ENCODE results near the gene ALG14.
"Not testable (repeated sequence)": the region's sequence is repeated elsewhere in the genome, so short reads cannot be mapped to it uniquely, and the experiment has no call there.

The ALG14 gene

DNA sequence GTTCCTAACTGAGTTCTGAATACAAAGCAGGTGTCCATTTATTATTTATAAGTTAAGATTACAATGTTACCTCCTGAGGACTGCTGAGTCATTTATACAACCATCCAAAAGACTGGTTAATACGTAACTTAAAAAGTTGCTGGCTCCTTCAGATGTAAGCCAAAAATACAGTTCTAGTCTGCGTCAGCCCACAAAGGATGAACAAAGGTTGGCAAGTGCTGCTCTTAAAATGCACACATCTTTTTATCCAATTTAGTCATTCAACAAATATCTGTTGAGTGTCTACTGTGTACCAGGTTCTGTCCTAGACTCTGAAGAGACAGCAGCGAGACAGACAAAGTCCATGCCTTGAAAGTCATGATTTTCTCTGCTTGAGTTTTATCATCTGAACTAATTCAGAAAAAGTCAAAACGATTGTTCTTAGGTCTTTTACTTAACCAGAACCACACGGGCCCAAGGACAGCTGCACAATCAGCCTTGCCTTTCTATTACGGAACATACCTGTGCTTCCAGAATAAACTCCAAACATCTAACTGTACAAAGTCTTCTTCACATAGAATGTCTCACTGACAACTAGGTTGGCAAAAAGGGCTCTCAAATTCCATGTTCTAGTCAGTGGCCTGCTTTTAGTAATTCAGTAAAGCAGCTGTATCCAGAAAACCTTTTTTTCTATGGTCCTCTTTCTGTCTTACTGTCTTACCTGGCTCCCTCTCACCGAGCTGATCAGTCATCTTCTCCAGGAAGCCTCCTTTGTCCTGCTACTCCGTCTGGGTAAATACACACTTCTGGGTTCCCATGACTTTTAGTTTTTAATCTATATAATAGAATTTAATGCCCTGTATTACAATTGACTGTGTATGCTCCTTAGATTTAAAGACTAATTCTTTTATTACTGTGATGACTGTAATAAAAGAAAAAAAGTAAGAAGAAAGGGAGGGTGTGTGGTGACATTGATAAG, 130.3 kb downstream of the ALG14 start:
- H3K36me3 ChIP-seq (ENCODE audit: control insufficient read depth in 2 of 2, insufficient read depth in 2 of 2, low read length in 2 of 2), result no peaks in the 10 kb centered on the region
- no peaks in the 10 kb centered on the region for H3K27me3 ChIP-seq (ENCODE audit: control insufficient read depth in 1 of 2, insufficient read depth in 2 of 2, low read length in 2 of 2)
- H3K4me3 ChIP-seq (ENCODE audit: low read length in 2 of 2), result no peak overlapping the region
- peaks cover 6% of the 10 kb centered on the region for H3K4me1 ChIP-seq (ENCODE audit: control insufficient read depth, insufficient read depth, low read length)
- no peaks in the 10 kb centered on the region for H3K9me3 ChIP-seq (ENCODE audit: control insufficient read depth in 2 of 2, low read length in 2 of 2)
- no peak overlapping the region for H3K27ac ChIP-seq (ENCODE audit: low read length)
- H3K9ac ChIP-seq (ENCODE audit: low read length in 2 of 2), result no peak overlapping the region

DNA sequence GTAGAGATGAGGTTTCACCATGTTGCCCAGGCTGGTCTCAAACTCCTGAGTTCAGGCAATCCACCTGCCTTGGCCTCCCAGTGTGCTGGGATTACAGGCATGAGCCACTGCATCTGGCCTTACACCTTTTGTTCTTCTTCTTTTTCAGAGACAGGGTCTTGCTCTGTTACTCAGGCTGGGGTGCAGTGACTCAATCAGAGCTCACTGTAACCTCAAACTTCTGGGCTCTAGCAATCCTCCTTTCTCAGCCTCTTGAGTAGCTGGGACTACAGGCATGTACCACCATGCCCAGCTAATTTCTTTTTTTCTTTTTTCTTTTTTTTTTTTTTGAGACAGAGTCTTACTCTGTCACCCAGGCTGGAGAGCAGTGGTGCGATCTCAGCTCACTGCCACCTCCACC, 131.3 kb downstream of the ALG14 start:
- not testable (repeated sequence) for H3K27ac ChIP-seq (ENCODE audit: low read length); H3K4me3 ChIP-seq (ENCODE audit: low read length in 2 of 2); H3K9me3 ChIP-seq (ENCODE audit: control insufficient read depth in 2 of 2, low read length in 2 of 2); H3K4me1 ChIP-seq (ENCODE audit: control insufficient read depth, insufficient read depth, low read length); H3K27me3 ChIP-seq (ENCODE audit: control insufficient read depth in 1 of 2, insufficient read depth in 2 of 2, low read length in 2 of 2); H3K36me3 ChIP-seq (ENCODE audit: control insufficient read depth in 2 of 2, insufficient read depth in 2 of 2, low read length in 2 of 2); H3K9ac ChIP-seq (ENCODE audit: low read length in 2 of 2)

GRCh38 chr1:94940738-94941137, 132.0 kb downstream of the ALG14 start:
- Histone ChIP-seq H3K4me1 (ENCODE audit: control insufficient read depth, insufficient read depth, low read length) (no peaks in the 10 kb centered on the region), H3K9ac (ENCODE audit: low read length in 2 of 2) (no peak overlapping the region), H3K4me3 (ENCODE audit: low read length in 2 of 2) (no peak overlapping the region), H3K9me3 (ENCODE audit: control insufficient read depth in 2 of 2, low read length in 2 of 2) (no peaks in the 10 kb centered on the region), H3K27ac (ENCODE audit: low read length) (no peak overlapping the region), H3K36me3 (ENCODE audit: control insufficient read depth in 2 of 2, insufficient read depth in 2 of 2, low read length in 2 of 2) (no peaks in the 10 kb centered on the region), H3K27me3 (ENCODE audit: control insufficient read depth in 1 of 2, insufficient read depth in 2 of 2, low read length in 2 of 2) (no peaks in the 10 kb centered on the region)

GRCh38 chr1:94937820-94938219, 134.9 kb downstream of the ALG14 start:
- Histone ChIP-seq H3K4me3 (ENCODE audit: low read length in 2 of 2) (no peak overlapping the region), H3K9me3 (ENCODE audit: control insufficient read depth in 2 of 2, low read length in 2 of 2) (no peaks in the 10 kb centered on the region), H3K36me3 (ENCODE audit: control insufficient read depth in 2 of 2, insufficient read depth in 2 of 2, low read length in 2 of 2) (peaks cover 4 to 7% of the 10 kb centered on the region in 2 donors), H3K27ac (ENCODE audit: low read length) (no peak overlapping the region), H3K27me3 (ENCODE audit: control insufficient read depth in 1 of 2, insufficient read depth in 2 of 2, low read length in 2 of 2) (no peaks in the 10 kb centered on the region), H3K9ac (ENCODE audit: low read length in 2 of 2) (no peak overlapping the region), H3K4me1 (ENCODE audit: control insufficient read depth, insufficient read depth, low read length) (no peaks in the 10 kb centered on the region)

- Histone ChIP-seq H3K4me3 (ENCODE audit: low read length in 2 of 2) (no peak overlapping the region), H3K36me3 (ENCODE audit: control insufficient read depth in 2 of 2, insufficient read depth in 2 of 2, low read length in 2 of 2) (peaks cover 4 to 8% of the 10 kb centered on the region in 2 donors), H3K27me3 (ENCODE audit: control insufficient read depth in 1 of 2, insufficient read depth in 2 of 2, low read length in 2 of 2) (no peaks in the 10 kb centered on the region), H3K9me3 (ENCODE audit: control insufficient read depth in 2 of 2, low read length in 2 of 2) (no peaks in the 10 kb centered on the region), H3K27ac (ENCODE audit: low read length) (no peak overlapping the region), H3K9ac (ENCODE audit: low read length in 2 of 2) (no peak overlapping the region), H3K4me1 (ENCODE audit: control insufficient read depth, insufficient read depth, low read length) (no peaks in the 10 kb centered on the region)
These were observed 135.7 kb downstream of the ALG14 start for GRCh38 chr1:94936861-94937620.

DNA sequence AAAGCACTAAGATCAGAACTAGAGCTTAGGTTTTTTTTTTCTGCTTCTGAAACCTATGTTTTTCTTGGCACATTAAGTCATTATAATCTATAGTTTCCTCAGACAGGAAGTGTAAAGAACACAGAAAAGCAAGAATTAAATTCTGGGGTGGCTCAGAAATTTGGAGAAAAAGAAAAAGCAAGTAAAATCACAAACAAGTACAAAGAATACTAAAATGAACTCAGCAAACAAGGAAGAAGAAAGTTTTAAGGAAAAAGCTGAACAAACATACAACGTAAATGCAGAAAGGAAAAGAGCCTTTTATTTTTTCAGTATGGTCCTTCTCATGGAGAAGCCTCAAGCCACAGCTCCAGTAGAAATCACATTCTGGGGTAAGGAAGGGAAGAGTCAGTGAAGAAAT, 137.3 kb downstream of the ALG14 start:
- H3K4me1 ChIP-seq (ENCODE audit: control insufficient read depth, insufficient read depth, low read length), result no peaks in the 10 kb centered on the region
- no peak overlapping the region for H3K4me3 ChIP-seq (ENCODE audit: low read length in 2 of 2)
- H3K27me3 ChIP-seq (ENCODE audit: control insufficient read depth in 1 of 2, insufficient read depth in 2 of 2, low read length in 2 of 2), result no peaks in the 10 kb centered on the region
- H3K9ac ChIP-seq (ENCODE audit: low read length in 2 of 2), result no peak overlapping the region
- H3K36me3 ChIP-seq (ENCODE audit: control insufficient read depth in 2 of 2, insufficient read depth in 2 of 2, low read length in 2 of 2), result peaks cover 4 to 8% of the 10 kb centered on the region in 2 donors
- no peak overlapping the region for H3K27ac ChIP-seq (ENCODE audit: low read length)
- no peaks in the 10 kb centered on the region for H3K9me3 ChIP-seq (ENCODE audit: control insufficient read depth in 2 of 2, low read length in 2 of 2)

DNA sequence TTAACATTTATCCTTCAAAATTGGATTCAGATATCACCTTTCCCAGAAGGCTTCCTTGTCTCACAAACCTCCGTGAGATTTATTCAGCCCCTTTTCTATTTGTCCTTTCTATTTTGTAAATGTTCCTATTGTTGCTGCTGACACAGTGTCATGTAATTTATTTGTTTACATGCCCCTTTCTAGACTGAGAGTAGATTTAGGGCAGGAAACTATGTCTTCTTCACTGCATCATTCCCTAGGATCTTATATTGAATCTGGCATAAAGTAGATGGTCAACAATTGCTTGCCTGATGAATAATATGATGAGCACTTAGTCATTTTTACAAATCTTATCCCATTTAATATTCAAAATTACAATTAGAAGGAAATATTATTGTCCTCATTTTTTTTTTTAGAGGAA, 137.7 kb downstream of the ALG14 start:
- no peak overlapping the region for H3K4me3 ChIP-seq (ENCODE audit: low read length in 2 of 2)
- H3K9ac ChIP-seq (ENCODE audit: low read length in 2 of 2), result no peak overlapping the region
- no peaks in the 10 kb centered on the region for H3K27me3 ChIP-seq (ENCODE audit: control insufficient read depth in 1 of 2, insufficient read depth in 2 of 2, low read length in 2 of 2)
- H3K27ac ChIP-seq (ENCODE audit: low read length), result no peak overlapping the region
- peaks cover under 1% of the 10 kb centered on the region for H3K4me1 ChIP-seq (ENCODE audit: control insufficient read depth, insufficient read depth, low read length)
- no peaks in the 10 kb centered on the region for H3K9me3 ChIP-seq (ENCODE audit: control insufficient read depth in 2 of 2, low read length in 2 of 2)
- H3K36me3 ChIP-seq (ENCODE audit: control insufficient read depth in 2 of 2, insufficient read depth in 2 of 2, low read length in 2 of 2), result peaks cover 4 to 8% of the 10 kb centered on the region in 2 donors

DNA sequence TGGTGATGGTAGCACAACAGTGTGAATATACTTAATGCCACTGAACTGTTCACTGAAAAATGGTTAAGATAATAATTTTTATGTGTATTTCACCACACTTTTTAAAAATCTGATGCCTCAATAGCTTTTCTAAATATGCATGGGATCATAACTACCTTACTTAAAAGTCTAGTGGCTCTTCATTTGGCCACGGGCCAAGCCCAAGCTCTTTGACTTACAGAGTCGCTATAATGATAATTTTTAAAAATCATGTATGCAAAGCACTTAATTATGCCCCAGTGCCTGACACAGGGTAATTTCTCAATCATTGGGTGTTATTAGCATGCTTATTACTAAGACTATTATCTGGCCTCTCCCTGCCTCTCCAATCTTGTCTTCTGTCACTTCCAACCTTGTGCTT, 138.2 kb downstream of the ALG14 start:
- Histone ChIP-seq H3K9me3 (ENCODE audit: control insufficient read depth in 2 of 2, low read length in 2 of 2) (no peaks in the 10 kb centered on the region), H3K36me3 (ENCODE audit: control insufficient read depth in 2 of 2, insufficient read depth in 2 of 2, low read length in 2 of 2) (peaks cover 4 to 8% of the 10 kb centered on the region in 2 donors), H3K4me3 (ENCODE audit: low read length in 2 of 2) (no peak overlapping the region), H3K9ac (ENCODE audit: low read length in 2 of 2) (no peak overlapping the region), H3K27ac (ENCODE audit: low read length) (no peak overlapping the region), H3K27me3 (ENCODE audit: control insufficient read depth in 1 of 2, insufficient read depth in 2 of 2, low read length in 2 of 2) (no peaks in the 10 kb centered on the region), H3K4me1 (ENCODE audit: control insufficient read depth, insufficient read depth, low read length) (peaks cover 5% of the 10 kb centered on the region)

- Histone ChIP-seq H3K27ac (ENCODE audit: low read length) (no peak overlapping the region), H3K36me3 (ENCODE audit: control insufficient read depth in 2 of 2, insufficient read depth in 2 of 2, low read length in 2 of 2) (peaks cover 4 to 8% of the 10 kb centered on the region in 2 donors), H3K4me3 (ENCODE audit: low read length in 2 of 2) (no peak overlapping the region), H3K9ac (ENCODE audit: low read length in 2 of 2) (no peak overlapping the region), H3K27me3 (ENCODE audit: control insufficient read depth in 1 of 2, insufficient read depth in 2 of 2, low read length in 2 of 2) (no peaks in the 10 kb centered on the region), H3K4me1 (ENCODE audit: control insufficient read depth, insufficient read depth, low read length) (peaks cover 18% of the 10 kb centered on the region), H3K9me3 (ENCODE audit: control insufficient read depth in 2 of 2, low read length in 2 of 2) (no peaks in the 10 kb centered on the region)
These were observed 141.4 kb downstream of the ALG14 start for GRCh38 chr1:94931254-94931841.

DNA sequence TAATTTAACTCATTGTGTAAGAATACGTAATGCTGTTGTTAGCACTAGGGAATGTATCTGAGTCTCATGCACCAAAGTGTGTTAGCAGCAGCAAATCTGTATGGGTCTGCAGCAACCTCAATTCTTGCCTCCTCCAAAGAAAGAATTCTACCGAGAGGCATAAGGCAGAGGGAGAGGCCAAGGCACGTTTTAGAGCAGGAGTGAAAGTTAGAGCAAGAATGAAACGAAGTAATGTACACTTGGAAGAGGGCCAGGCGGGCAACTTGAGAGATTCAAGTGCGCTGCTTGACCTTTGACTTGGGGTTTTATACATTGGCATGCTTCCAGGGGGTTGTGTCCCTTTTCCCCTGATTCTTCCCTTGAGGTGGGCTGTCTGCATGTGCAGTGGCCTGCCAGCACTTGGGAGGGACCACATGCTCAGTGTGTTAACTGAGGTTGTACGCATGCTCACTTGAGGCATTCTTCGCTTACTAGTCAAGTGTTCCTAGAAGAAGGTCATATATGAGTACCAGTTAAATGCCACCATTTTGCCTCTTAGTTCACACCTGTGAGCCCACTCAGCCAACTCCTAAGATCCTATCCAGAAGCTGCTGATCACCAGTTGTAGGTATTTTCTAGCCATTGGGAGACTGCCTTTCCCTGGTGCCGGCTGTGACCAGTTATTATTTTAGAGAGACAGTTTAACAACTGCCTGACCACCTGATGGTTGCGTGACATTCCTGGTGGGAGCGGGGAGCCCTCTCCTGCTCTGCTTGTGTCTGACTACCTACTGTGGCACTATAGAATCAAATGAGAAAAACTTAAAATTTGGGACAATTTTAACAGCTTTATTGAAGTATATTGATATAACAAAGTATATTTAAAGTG, 143.2 kb downstream of the ALG14 start:
- Histone ChIP-seq H3K27me3 (ENCODE audit: control insufficient read depth in 1 of 2, insufficient read depth in 2 of 2, low read length in 2 of 2) (no peaks in the 10 kb centered on the region), H3K9ac (ENCODE audit: low read length in 2 of 2) (peak overlapping the region in 1 of 2 donors; percentile 37), H3K4me1 (ENCODE audit: control insufficient read depth, insufficient read depth, low read length) (peaks cover 23% of the 10 kb centered on the region), H3K9me3 (ENCODE audit: control insufficient read depth in 2 of 2, low read length in 2 of 2) (no peaks in the 10 kb centered on the region), H3K27ac (ENCODE audit: low read length) (peak overlapping the region; percentile 37), H3K36me3 (ENCODE audit: control insufficient read depth in 2 of 2, insufficient read depth in 2 of 2, low read length in 2 of 2) (peaks cover 4 to 8% of the 10 kb centered on the region in 2 donors), H3K4me3 (ENCODE audit: low read length in 2 of 2) (peak overlapping the region; percentile 87 to 92)

Measured in stomach smooth muscle (tissue), 2 donors.